Esophagus squamous epithelium (tissue), 4 donors: ENCODE results near the gene OIT3.

ENCODE experiments used
- POLR2A ChIP-seq, 4 donors: fragments of 450-650 bp; IDR thresholded peaks; one replicate each; pipeline ENCODE4 v1.6.1; 2017; ENCODE audit warnings: antibody characterized with exemption in 4 of 4, mild to moderate bottlenecking in 4 of 4, moderate library complexity in 3 of 4
- TF ChIP-seq, protein P1 (sequence below), 6 experiments: fragments of 450-650 bp in 4 of 6; fragments of 200-600 bp in 2 of 6; sonication (generic) in 2 of 6; IDR thresholded peaks; one replicate each; pipeline ENCODE4 v1.5.1; 2016 to 2019; ENCODE audit warnings: antibody characterized with exemption in 6 of 6, mild to moderate bottlenecking in 4 of 6, moderate library complexity in 4 of 6

DNA sequence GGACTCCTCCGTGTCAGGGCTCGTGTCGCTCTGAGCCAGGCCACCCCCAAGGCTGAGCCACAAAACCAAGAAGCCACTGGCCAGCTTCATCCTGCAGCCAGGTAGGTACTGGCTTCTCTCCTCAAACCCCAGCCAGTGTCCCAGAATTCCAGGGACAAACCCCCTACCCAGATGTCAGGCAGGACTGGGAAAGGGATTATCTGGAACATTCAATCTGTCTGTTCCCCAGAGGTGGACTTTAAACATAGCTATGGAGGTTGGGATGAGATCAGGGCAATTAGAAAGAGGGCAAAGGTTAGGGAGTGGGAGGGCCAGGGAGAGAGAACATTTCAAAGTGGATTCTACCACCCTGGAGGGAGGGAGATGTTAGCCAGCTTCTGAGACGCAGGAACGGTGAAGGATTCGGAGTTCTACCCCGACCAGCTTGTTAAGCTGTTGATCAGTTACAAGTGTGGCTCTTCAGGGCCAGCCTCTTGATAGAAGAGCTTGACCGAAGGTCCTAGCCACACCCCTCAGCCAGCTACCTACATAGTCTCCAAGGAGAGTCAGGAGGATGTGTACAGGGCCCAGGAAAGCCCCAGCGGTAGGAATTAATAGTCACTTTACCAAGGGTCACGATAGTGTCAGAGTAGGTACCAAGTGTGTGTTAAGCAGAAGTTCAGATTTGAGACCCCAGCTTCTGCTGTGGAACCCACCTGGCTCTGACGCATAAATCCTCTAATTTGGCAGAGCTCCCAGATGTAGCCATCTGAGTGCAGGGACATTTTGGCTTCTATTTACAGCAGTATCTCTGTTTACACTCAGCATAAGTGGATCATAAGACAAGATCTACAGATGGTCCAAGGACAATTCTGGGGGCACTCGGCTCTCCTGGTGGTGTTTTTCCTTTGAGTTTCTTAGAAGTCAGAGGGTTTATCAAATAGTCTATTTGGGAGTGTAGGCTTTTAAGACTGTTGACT is 61.3 kb downstream of the OIT3 start, which contains the start of gene PLA2G12B:
- TF ChIP-seq, protein P1, sequence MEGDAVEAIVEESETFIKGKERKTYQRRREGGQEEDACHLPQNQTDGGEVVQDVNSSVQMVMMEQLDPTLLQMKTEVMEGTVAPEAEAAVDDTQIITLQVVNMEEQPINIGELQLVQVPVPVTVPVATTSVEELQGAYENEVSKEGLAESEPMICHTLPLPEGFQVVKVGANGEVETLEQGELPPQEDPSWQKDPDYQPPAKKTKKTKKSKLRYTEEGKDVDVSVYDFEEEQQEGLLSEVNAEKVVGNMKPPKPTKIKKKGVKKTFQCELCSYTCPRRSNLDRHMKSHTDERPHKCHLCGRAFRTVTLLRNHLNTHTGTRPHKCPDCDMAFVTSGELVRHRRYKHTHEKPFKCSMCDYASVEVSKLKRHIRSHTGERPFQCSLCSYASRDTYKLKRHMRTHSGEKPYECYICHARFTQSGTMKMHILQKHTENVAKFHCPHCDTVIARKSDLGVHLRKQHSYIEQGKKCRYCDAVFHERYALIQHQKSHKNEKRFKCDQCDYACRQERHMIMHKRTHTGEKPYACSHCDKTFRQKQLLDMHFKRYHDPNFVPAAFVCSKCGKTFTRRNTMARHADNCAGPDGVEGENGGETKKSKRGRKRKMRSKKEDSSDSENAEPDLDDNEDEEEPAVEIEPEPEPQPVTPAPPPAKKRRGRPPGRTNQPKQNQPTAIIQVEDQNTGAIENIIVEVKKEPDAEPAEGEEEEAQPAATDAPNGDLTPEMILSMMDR (IDR thresholded peaks at IDR 0.05): no peak
- no peak for TF ChIP-seq POLR2A (IDR thresholded peaks at IDR 0.05)
